Astrocyte (in vitro differentiated cells and primary cell): ENCODE data around the gene TPD52L2. TPM values are rescaled to one million over a fixed set of nuclear protein-coding genes. Genes with fewer than 3 reads are reported as not detected.

ENCODE experiments used
- DNase-seq: peaks from one replicate; pipeline ENCODE4 v3.0.0-alpha.2; 2010; ENCODE audit warnings: low read depth
- FAIRE-seq: peaks from 2 replicates; lab custom pipeline; 2011; peaks lifted over from hg19 to GRCh38; lab: Jason Lieb, UNC
- H2AFZ ChIP-seq: 2 replicates; pipeline ENCODE4 v1.6.0; 2012; ENCODE audit warnings: low read depth, low read length, inconsistent platforms
- H3K27ac ChIP-seq: 2 replicates; pipeline ENCODE4 v1.5.1; 2011; ENCODE audit warnings: low read depth, low read length, inconsistent platforms
- H3K27me3 ChIP-seq: 2 replicates; pipeline ENCODE4 v1.6.0; 2011; ENCODE audit warnings: low read length, inconsistent platforms; ENCODE audit not compliant: insufficient read depth
- H3K36me3 ChIP-seq: 2 replicates; pipeline ENCODE4 v1.5.1; 2011; ENCODE audit warnings: low read length, inconsistent platforms; ENCODE audit not compliant: insufficient read depth
- H3K4me1 ChIP-seq: 2 replicates; pipeline ENCODE4 v1.5.1; 2011; ENCODE audit warnings: low read length, inconsistent platforms; ENCODE audit not compliant: insufficient read depth
- H3K4me2 ChIP-seq: 2 replicates; pipeline ENCODE4 v1.6.0; 2012; ENCODE audit warnings: low read length, inconsistent platforms
- H3K4me3 ChIP-seq: 2 replicates; pipeline ENCODE4 v1.5.1; 2011; ENCODE audit warnings: low read depth, mild to moderate bottlenecking, low read length, inconsistent platforms; ENCODE audit not compliant: insufficient read depth
- H3K79me2 ChIP-seq: 2 replicates; pipeline ENCODE4 v1.6.0; 2012; ENCODE audit warnings: mild to moderate bottlenecking, low read length, inconsistent platforms; ENCODE audit not compliant: insufficient read depth
- H3K9ac ChIP-seq: 2 replicates; pipeline ENCODE4 v1.6.0; 2012; ENCODE audit warnings: mild to moderate bottlenecking, low read length, inconsistent platforms
- H3K9me3 ChIP-seq: 2 replicates; pipeline ENCODE4 v1.5.1; 2012; ENCODE audit warnings: low read depth, mild to moderate bottlenecking, low read length, inconsistent platforms; ENCODE audit not compliant: insufficient read depth
- H4K20me1 ChIP-seq: 2 replicates; pipeline ENCODE4 v1.6.0; 2012; ENCODE audit warnings: low read length, inconsistent platforms; ENCODE audit not compliant: insufficient read depth
- H3K27ac Mint-ChIP-seq: one replicate; pipeline ENCODE4 v1.8.0; 2021; ENCODE audit warnings: mild to moderate bottlenecking, mixed read lengths; ENCODE audit not compliant: unreplicated experiment
- H3K27me3 Mint-ChIP-seq: one replicate; pipeline ENCODE4 v1.8.0; 2021; ENCODE audit warnings: low read depth, mixed read lengths; ENCODE audit not compliant: unreplicated experiment
- H3K36me3 Mint-ChIP-seq: one replicate; pipeline ENCODE4 v1.8.0; 2021; ENCODE audit warnings: low read depth, mixed read lengths; ENCODE audit not compliant: unreplicated experiment
- H3K4me1 Mint-ChIP-seq: one replicate; pipeline ENCODE4 v1.8.0; 2021; ENCODE audit warnings: low read depth, mixed read lengths; ENCODE audit not compliant: unreplicated experiment
- H3K4me3 Mint-ChIP-seq: one replicate; pipeline ENCODE4 v1.8.0; 2021; ENCODE audit warnings: mild to moderate bottlenecking, moderate library complexity, mixed read lengths; ENCODE audit not compliant: unreplicated experiment
- H3K9me3 Mint-ChIP-seq: one replicate; pipeline ENCODE4 v1.8.0; 2021; ENCODE audit warnings: mild to moderate bottlenecking, mixed read lengths; ENCODE audit not compliant: unreplicated experiment
- CTCF ChIP-seq: IDR thresholded peaks from 2 replicates; pipeline ENCODE4 v1.5.1; 2011; ENCODE audit warnings: low read depth, mild to moderate bottlenecking, inconsistent platforms, low read length, moderate library complexity; ENCODE audit not compliant: insufficient read depth
- EZH2 ChIP-seq: IDR thresholded peaks from 2 replicates; pipeline ENCODE4 v1.6.1; 2012; ENCODE audit warnings: mild to moderate bottlenecking, low read length, inconsistent platforms; ENCODE audit not compliant: insufficient read depth
- total RNA-seq: library from RNA; stranded (reverse); gene quantifications from 2 replicates; pipeline ENCODE4 v1.2.1, GENCODE V29; 2021

TPD52L2 gene
- total RNA-seq, 1 donor from 2014 or later, result 145 TPM

GRCh38 chr20:63858393-63859165 lies 6.5 kb upstream of the TPD52L2 start:
- peaks cover 2% of the 10 kb centered on the region for H3K36me3 ChIP-seq
- TF ChIP-seq EZH2 (no peak), CTCF (no peak)
- no peak for FAIRE-seq
- Mint-ChIP-seq H3K9me3 (no peaks in the 10 kb centered on the region), H3K4me1 (peaks cover 6% of the 10 kb centered on the region), H3K27ac (no peak overlapping the region), H3K4me3 (no peak overlapping the region), H3K36me3 (peaks cover 2% of the 10 kb centered on the region), H3K27me3 (no peaks in the 10 kb centered on the region)
- peak; percentile 25 for DNase-seq
- peaks cover 3% of the 10 kb centered on the region for H4K20me1 ChIP-seq
- H3K4me2 ChIP-seq, result peak overlapping the region; percentile 55
- H3K4me3 ChIP-seq, result no peak overlapping the region
- H3K79me2 ChIP-seq, result peaks cover 5% of the 10 kb centered on the region
- H3K9me3 ChIP-seq, result no peaks in the 10 kb centered on the region
- H3K4me1 ChIP-seq, result peaks cover 37% of the 10 kb centered on the region
- H3K27me3 ChIP-seq, result peaks cover 4% of the 10 kb centered on the region
- no peak overlapping the region for H3K27ac ChIP-seq
- H3K9ac ChIP-seq, result peak overlapping the region; percentile 5
- no peak overlapping the region for H2AFZ ChIP-seq

- DNase-seq (no peak), FAIRE-seq (no peak)
- no peak overlapping the region for H2AFZ ChIP-seq
- H3K4me3 ChIP-seq, result no peak overlapping the region
- no peaks in the 10 kb centered on the region for H3K9me3 ChIP-seq
- Mint-ChIP-seq H3K4me3 (no peak overlapping the region), H3K36me3 (peaks cover 2% of the 10 kb centered on the region), H3K27ac (peak overlapping the region; percentile 12), H3K4me1 (peaks cover 11% of the 10 kb centered on the region), H3K9me3 (no peaks in the 10 kb centered on the region), H3K27me3 (no peaks in the 10 kb centered on the region)
- peaks cover 4% of the 10 kb centered on the region for H3K27me3 ChIP-seq
- peaks cover 7% of the 10 kb centered on the region for H4K20me1 ChIP-seq
- H3K27ac ChIP-seq, result no peak overlapping the region
- peaks cover 11% of the 10 kb centered on the region for H3K79me2 ChIP-seq
- H3K4me1 ChIP-seq, result peaks cover 38% of the 10 kb centered on the region
- H3K4me2 ChIP-seq, result peak overlapping the region; percentile 55
- TF ChIP-seq EZH2, result no peak
- no peak for TF ChIP-seq CTCF
- peaks cover 2% of the 10 kb centered on the region for H3K36me3 ChIP-seq
- H3K9ac ChIP-seq, result peak overlapping the region; percentile 5
These were observed 5.8 kb upstream of the TPD52L2 start for GRCh38 chr20:63859166-63859699.
